NCI-H748 treated with DMSO at 0.1 percent for 48 hours (cell line): Measurements from ENCODE around the gene PAM.
"Not testable (repeated sequence)": the region's sequence is repeated elsewhere in the genome, so short reads cannot be mapped to it uniquely, and the experiment has no call there.

ENCODE experiments used
- DNase-seq: peaks from one replicate; lab custom pipeline; 2025; lab: John Stamatoyannopoulos, UW

PAM gene

GRCh38 chr5:103060424-103060954 is 305.4 kb downstream of the PAM start:
- no peak for DNase-seq

- DNase-seq = no peak
Observed at GRCh38 chr5:103066326-103066725, 311.2 kb downstream of the PAM start.

GRCh38 chr5:103073500-103073899 is 318.4 kb downstream of the PAM start:
- DNase-seq = not testable (repeated sequence)

DNA sequence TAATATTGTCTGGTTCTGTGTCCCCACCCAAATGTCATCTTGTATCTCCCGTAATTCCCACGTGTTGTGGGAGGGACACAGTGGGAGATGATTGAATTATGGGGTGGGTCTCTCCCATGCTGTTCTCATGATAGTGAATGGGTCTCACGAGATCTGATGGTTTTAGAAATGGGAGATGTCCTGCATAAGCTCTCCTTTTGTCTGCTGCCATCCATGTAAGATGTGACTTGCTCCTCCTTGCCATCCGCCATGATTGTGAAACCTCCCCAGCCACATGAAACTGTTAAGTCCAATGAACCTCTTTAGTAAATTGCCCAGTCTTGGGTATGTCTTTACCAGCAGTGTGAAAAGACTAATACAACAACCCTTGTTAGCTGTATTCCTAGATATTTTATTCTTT is 320.3 kb downstream of the PAM start:
- no peak for DNase-seq
